ENCODE measurements around the gene ZNF726. TPM values are rescaled to one million over a fixed set of nuclear protein-coding genes. Genes with fewer than 3 reads are reported as not detected.

The ZNF726 gene
- total RNA-seq, 1 experiment from 2014 or later: 0.11 TPM

GRCh38 chr19:23868630-23869029 is 46.1 kb upstream of the ZNF726 start:
- Histone ChIP-seq H2AFZ (ENCODE audit: low read length) (no peak overlapping the region), H3K27me3 (ENCODE audit: insufficient read depth, low read length) (no peaks in the 10 kb centered on the region), H4K20me1 (ENCODE audit: control insufficient read depth, insufficient read depth, insufficient read length) (no peaks in the 10 kb centered on the region), H3K4me1 (ENCODE audit: insufficient read depth, low read length) (no peaks in the 10 kb centered on the region), H3K9ac (ENCODE audit: extremely low read depth, insufficient read length, low read length) (no peak overlapping the region), H3K14ac (ENCODE audit: insufficient read depth, low read length) (no peak overlapping the region), H3K56ac (ENCODE audit: insufficient read length, low read depth, low read length) (no peak overlapping the region), H3K27ac (ENCODE audit: insufficient read length, low read depth, low read length) (no peak overlapping the region), H2BK15ac (ENCODE audit: low read depth, low read length) (no peak overlapping the region), H4K8ac (replicated peaks; ENCODE audit: insufficient read length, low read depth, low read length) (no peak overlapping the region), H2BK5ac (ENCODE audit: insufficient read length, low read length) (no peak overlapping the region), H3K18ac (ENCODE audit: insufficient read length, low read depth, low read length) (no peak overlapping the region), H2BK12ac (ENCODE audit: insufficient read length, low read depth, low read length) (no peak overlapping the region), H2BK120ac (ENCODE audit: low read depth, low read length, poor library complexity, severe bottlenecking) (no peak overlapping the region), H3K79me1 (ENCODE audit: insufficient read depth, low read depth, low read length, poor library complexity, severe bottlenecking) (no peaks in the 10 kb centered on the region), H3K4ac (ENCODE audit: low read depth, low read length) (no peak overlapping the region), H3K23ac (ENCODE audit: insufficient read length, low read depth, low read length) (no peak overlapping the region), H3K79me2 (ENCODE audit: insufficient read depth, low read length) (no peaks in the 10 kb centered on the region), H3K9me3 (ENCODE audit: control insufficient read depth, low read depth, low read length) (peaks cover 56% of the 10 kb centered on the region), H4K91ac (ENCODE audit: insufficient read length, low read depth, low read length) (no peak overlapping the region), H4K5ac (ENCODE audit: insufficient read length, low read depth, low read length) (no peak overlapping the region), H2AK5ac (ENCODE audit: insufficient read length, low read length) (no peak overlapping the region), H2BK20ac (ENCODE audit: low read depth, low read length, poor library complexity, severe bottlenecking) (no peak overlapping the region), H3K4me2 (ENCODE audit: insufficient read depth, insufficient read length, low read length) (no peak overlapping the region), H3K23me2 (ENCODE audit: insufficient read length, low read depth, low read length, poor library complexity, severe bottlenecking) (no peaks in the 10 kb centered on the region), H3T11ph (ENCODE audit: low read length) (no peak overlapping the region)
- DNase-seq: no peak
- WGBS (ENCODE audit: extremely low coverage, insufficient read length, low lambda C conversion rate): no CpG with 5 or more reads among the region's 3 CpGs
- no peak for TF ChIP-seq CTCF (conservative IDR thresholded peaks at IDR 0.05)
- Mint-ChIP-seq H3K27me3 (ENCODE audit: low read depth) (peaks cover 2% of the 10 kb centered on the region; the same call in 1 of the 2 replicates), H3K4me3 (no peak overlapping the region; a peak in 1 of 5 replicates), H3K36me3 (ENCODE audit: insufficient read depth in 1 of 3, low read depth in 3 of 3) (peaks cover 37 to 66% (median 50%) of the 10 kb centered on the region in 3 experiments), H3K27ac (no peak overlapping the region), H3K4me1 (no peaks in the 10 kb centered on the region), H3K9me3 (peaks cover 85 to 89% of the 10 kb centered on the region in 2 experiments)
